Activated naive CD8-positive, alpha-beta T cell treated with anti-CD3 and anti-CD28 coated beads, Interleukin-2, amount 10 ng/mL, durations not matched to agents 7 days and 5 days (primary cell): ENCODE data around the gene KCNIP1. TPM values are rescaled to one million over a fixed set of nuclear protein-coding genes. Genes with fewer than 3 reads are reported as not detected.

Source experiments
- ATAC-seq: fragments of 150-1000 bp; cut with Tn5 transposase; one replicate; pipeline ENCODE4 v1.10.0; 2021; ENCODE audit warnings: low read depth, moderate library complexity
- POLR2A ChIA-PET: fragments of 350-600 bp; sonication (Branson Sonifier 250); formaldehyde crosslinking; loops from one replicate; lab custom pipeline; 2021; ENCODE audit warnings: antibody characterized with exemption; lab: Charles Lee
- DNase-seq: peaks from one replicate; pipeline ENCODE4 v3.0.0; 2021
- H3K27ac Mint-ChIP-seq: one replicate; pipeline ENCODE4 v1.8.0; 2022; ENCODE audit warnings: mild to moderate bottlenecking, mixed read lengths
- H3K27me3 Mint-ChIP-seq: one replicate; pipeline ENCODE4 v1.8.0; 2022; ENCODE audit warnings: mild to moderate bottlenecking, moderate library complexity, mixed read lengths
- H3K36me3 Mint-ChIP-seq: one replicate; pipeline ENCODE4 v1.8.0; 2021; ENCODE audit warnings: mild to moderate bottlenecking, mixed read lengths
- H3K4me1 Mint-ChIP-seq: one replicate; pipeline ENCODE4 v1.8.0; 2021; ENCODE audit warnings: mixed read lengths
- H3K4me3 Mint-ChIP-seq: one replicate; pipeline ENCODE4 v1.8.0; 2022; ENCODE audit warnings: mild to moderate bottlenecking, moderate library complexity, mixed read lengths
- H3K9me3 Mint-ChIP-seq: one replicate; pipeline ENCODE4 v1.8.0; 2021; ENCODE audit warnings: mixed read lengths
- total RNA-seq, 2 experiments: library from RNA; stranded (reverse); gene quantifications; one replicate each; pipeline ENCODE4 v1.2.3, GENCODE V29; 2021

KCNIP1 gene
- total RNA-seq, 2 experiments from 2014 or later: not detected

DNA sequence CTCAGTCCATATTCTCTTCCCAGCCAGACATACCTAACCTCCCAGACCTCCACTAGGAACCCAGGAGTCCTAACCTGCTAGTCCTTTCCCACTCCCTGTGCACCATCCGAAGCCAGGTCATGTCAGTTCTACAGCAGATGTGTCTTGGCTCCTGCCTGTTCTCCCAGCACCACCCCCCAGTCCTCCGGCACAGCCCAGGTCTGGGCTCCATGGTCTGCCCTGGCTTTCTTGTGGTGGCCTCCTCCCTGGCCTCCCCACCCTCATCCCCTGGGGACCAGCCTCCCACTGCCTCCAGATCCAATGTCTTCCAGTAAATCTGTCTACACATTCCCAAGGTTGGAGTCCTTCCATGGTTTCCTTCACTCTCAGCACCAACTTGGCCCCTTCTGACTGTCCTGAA is 20.0 kb downstream of the KCNIP1 start:
- ATAC-seq (no peak), DNase-seq (no peak)
- Mint-ChIP-seq H3K4me3 (no peak overlapping the region), H3K36me3 (no peaks in the 10 kb centered on the region), H3K27ac (no peak overlapping the region), H3K27me3 (peaks cover 9% of the 10 kb centered on the region), H3K4me1 (no peaks in the 10 kb centered on the region), H3K9me3 (no peaks in the 10 kb centered on the region)
- POLR2A ChIA-PET: no interaction called here

GRCh38 chr5:170524576-170524975 is 20.8 kb downstream of the KCNIP1 start:
- H3K9me3 Mint-ChIP-seq: no peaks in the 10 kb centered on the region
- H3K27ac Mint-ChIP-seq: no peak overlapping the region
- H3K27me3 Mint-ChIP-seq: peaks cover 4% of the 10 kb centered on the region
- H3K36me3 Mint-ChIP-seq: no peaks in the 10 kb centered on the region
- POLR2A ChIA-PET: no interaction called here
- no peaks in the 10 kb centered on the region for H3K4me1 Mint-ChIP-seq
- no peak overlapping the region for H3K4me3 Mint-ChIP-seq
- ATAC-seq: no peak
- no peak for DNase-seq

- DNase-seq: no peak
- H3K36me3 Mint-ChIP-seq: no peaks in the 10 kb centered on the region
- no peaks in the 10 kb centered on the region for H3K9me3 Mint-ChIP-seq
- no peak overlapping the region for H3K4me3 Mint-ChIP-seq
- peaks cover 3% of the 10 kb centered on the region for H3K27me3 Mint-ChIP-seq
- no peak overlapping the region for H3K27ac Mint-ChIP-seq
- H3K4me1 Mint-ChIP-seq: no peaks in the 10 kb centered on the region
- POLR2A ChIA-PET: no interaction called here
- ATAC-seq: no peak
Observed at GRCh38 chr5:170525470-170526211, 21.8 kb downstream of the KCNIP1 start.

DNA sequence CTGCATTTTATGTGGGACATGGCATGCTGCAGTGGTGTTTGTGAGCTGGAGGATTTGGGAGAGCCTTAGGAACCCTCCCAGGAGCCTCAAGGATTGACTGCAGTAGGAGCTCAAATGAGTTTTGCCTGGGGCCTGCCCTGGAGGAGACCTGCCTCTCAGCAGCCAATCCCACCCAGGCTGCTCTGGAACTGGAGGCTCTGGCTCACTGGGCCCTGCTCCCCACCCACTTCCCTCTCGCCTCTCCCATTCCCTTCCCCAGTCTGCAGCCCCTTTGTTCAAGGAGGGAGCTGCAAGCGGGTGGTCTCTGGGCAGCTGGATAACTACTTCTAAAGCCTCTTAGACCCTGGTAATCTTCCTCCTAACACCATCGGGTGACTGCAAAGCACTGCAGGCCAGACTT is 24.2 kb downstream of the KCNIP1 start:
- no peaks in the 10 kb centered on the region for H3K4me1 Mint-ChIP-seq
- H3K9me3 Mint-ChIP-seq: no peaks in the 10 kb centered on the region
- POLR2A ChIA-PET: no interaction called here

DNA sequence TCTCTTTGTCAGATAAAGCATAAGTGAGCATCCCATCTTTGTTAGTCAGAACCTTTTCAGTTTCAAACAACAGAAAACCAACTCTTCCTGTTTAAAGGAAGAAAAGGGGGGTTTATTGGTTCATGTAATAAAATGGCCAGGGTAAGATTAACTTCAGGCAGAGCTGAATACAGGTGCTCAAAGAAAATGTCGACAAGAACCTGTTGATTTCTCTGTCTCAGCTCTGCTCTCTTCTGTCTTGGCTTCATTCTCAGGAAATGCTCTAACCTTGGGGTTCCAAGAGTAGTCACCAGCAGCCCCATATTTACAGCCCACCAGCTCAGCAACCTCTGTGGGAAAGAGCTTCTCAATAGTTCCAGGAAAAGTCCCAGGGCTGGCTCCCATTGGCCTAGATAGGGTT is 25.2 kb downstream of the KCNIP1 start:
- Mint-ChIP-seq H3K36me3 (no peaks in the 10 kb centered on the region), H3K4me1 (no peaks in the 10 kb centered on the region), H3K9me3 (no peaks in the 10 kb centered on the region), H3K27me3 (peaks cover 18% of the 10 kb centered on the region), H3K4me3 (no peak overlapping the region), H3K27ac (no peak overlapping the region)
- no peak for DNase-seq
- POLR2A ChIA-PET: no interaction called here
- no peak for ATAC-seq

More for the DNA sequence above, 24.2 kb downstream of the KCNIP1 start:
- ATAC-seq (no peak), DNase-seq (no peak)
- Mint-ChIP-seq H3K27ac (no peak overlapping the region), H3K4me3 (no peak overlapping the region), H3K27me3 (peaks cover 17% of the 10 kb centered on the region), H3K36me3 (no peaks in the 10 kb centered on the region)

DNA sequence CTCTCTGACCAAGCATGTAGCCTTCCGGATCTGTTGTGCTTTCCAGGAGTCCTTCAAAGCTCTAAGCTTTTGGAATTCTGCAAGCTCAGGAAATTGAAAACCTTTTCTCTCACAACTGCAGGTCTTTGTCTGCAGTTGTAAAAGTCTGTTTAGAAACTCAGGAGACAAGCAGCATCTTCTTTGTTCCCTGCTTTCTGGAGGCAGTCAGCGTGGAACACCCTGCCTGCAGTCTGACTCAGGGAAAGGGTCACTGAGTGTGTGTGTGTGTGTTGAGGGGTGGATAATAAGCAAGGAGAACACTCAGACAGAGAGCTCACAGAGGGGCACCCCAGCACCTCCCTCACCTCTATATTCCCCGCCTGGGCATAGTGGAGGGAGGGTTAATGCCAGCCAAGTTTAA is 29.1 kb downstream of the KCNIP1 start:
- no peaks in the 10 kb centered on the region for H3K9me3 Mint-ChIP-seq
- H3K4me3 Mint-ChIP-seq: no peak overlapping the region
- no peak for DNase-seq

DNA sequence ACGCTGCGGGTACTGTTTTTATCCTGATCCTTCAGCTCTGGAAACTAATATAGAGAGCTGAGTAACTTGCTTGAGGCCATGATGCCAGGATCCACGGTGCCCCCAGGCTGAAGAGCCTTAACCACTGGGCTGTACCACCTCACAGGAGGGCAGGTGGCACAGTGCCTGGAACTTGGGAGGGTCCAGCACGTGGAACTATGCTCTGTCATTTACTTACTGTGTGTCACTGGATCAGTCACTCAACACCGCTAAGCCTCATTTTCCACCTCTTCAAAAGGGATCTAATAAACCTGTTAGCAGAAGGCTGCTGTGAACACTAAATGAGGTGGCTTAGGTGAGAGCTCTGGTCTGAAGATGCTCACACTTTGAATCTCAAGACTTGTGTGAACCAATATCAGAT is 29.6 kb downstream of the KCNIP1 start:
- no peak for ATAC-seq
- H3K9me3 Mint-ChIP-seq: no peaks in the 10 kb centered on the region
- no peak overlapping the region for H3K4me3 Mint-ChIP-seq
- POLR2A ChIA-PET: no interaction called here
- DNase-seq: no peak
- peaks cover 22% of the 10 kb centered on the region for H3K27me3 Mint-ChIP-seq
- H3K36me3 Mint-ChIP-seq: no peaks in the 10 kb centered on the region
- no peak overlapping the region for H3K27ac Mint-ChIP-seq
- H3K4me1 Mint-ChIP-seq: peaks cover 2% of the 10 kb centered on the region

More for the DNA sequence above, 29.1 kb downstream of the KCNIP1 start:
- POLR2A ChIA-PET: no interaction called here
- Mint-ChIP-seq H3K27me3 (peaks cover 24% of the 10 kb centered on the region), H3K36me3 (no peaks in the 10 kb centered on the region), H3K4me1 (peaks cover 2% of the 10 kb centered on the region), H3K27ac (no peak overlapping the region)
- no peak for ATAC-seq

DNA sequence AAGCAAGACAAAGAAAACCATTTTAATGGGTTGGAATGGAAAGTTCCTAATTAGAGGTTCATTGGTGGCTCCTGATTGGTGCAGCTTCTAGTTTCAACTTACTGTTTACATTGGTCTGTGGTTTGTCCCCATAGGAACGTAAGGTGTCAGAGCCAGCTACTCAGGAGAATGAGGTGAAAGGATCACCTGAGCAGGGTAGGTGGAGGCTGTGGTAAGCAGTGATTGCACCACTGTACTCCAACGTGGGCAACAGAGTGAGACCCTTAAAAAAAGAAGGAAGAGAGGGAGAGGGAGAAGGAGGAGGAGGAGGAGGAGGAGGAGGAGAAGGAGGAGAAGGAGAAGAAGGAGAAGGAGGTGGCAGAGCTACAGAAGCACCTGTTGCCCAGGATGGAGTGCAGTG is 30.4 kb downstream of the KCNIP1 start:
- Mint-ChIP-seq H3K36me3 (no peaks in the 10 kb centered on the region), H3K4me1 (peaks cover 2% of the 10 kb centered on the region), H3K27ac (no peak overlapping the region), H3K27me3 (peaks cover 25% of the 10 kb centered on the region), H3K9me3 (no peaks in the 10 kb centered on the region), H3K4me3 (no peak overlapping the region)
- ATAC-seq (no peak), DNase-seq (no peak)
- POLR2A ChIA-PET: no interaction called here

DNA sequence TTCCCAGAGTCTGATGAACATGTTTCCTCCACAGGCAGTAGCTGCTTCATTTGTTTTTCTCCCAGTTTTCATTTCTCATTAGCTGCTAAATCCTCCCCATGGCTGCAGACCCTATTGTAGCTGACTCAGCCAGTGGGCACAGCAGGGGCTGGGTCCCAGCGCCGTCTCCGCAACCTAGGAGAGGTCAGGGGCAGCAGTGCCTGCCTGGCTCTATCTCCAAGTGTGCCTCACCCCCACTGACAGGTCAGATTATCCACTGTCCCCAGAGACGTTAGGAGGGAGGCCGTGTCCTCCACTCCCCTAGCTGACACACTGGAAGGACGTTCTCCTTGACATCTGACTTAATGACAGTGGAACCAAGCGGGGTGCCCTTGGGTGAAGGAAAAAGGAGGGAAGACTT is 31.1 kb downstream of the KCNIP1 start:
- Mint-ChIP-seq H3K27ac (no peak overlapping the region), H3K27me3 (peaks cover 27% of the 10 kb centered on the region), H3K4me3 (no peak overlapping the region), H3K36me3 (no peaks in the 10 kb centered on the region), H3K4me1 (peaks cover 2% of the 10 kb centered on the region), H3K9me3 (no peaks in the 10 kb centered on the region)
- ATAC-seq (no peak), DNase-seq (no peak)
- POLR2A ChIA-PET: no interaction called here

DNA sequence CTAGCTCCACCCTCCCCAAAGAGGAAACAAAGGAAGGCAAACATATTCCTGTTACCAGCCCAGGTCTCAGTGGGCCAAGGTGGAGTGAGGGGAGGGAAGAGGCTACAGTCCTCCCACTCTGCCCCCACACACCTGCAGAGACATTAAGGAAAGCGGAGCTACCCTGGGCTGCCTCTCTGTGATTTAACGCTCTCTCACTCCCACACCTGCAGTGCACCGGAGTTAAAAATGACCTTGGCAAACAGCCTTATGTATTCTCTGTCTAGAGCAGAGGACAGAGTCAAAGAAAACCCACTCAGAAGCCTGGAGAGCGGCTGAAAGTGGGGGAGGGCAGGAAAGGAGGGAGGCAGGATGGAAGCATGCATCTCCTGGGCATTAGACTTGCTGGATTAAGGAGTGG is 32.7 kb downstream of the KCNIP1 start:
- Mint-ChIP-seq H3K4me3 (no peak overlapping the region), H3K36me3 (no peaks in the 10 kb centered on the region), H3K4me1 (peaks cover 2% of the 10 kb centered on the region), H3K27me3 (peaks cover 21% of the 10 kb centered on the region), H3K9me3 (no peaks in the 10 kb centered on the region), H3K27ac (no peak overlapping the region)
- no peak for DNase-seq
- no peak for ATAC-seq
- POLR2A ChIA-PET: no interaction called here

DNA sequence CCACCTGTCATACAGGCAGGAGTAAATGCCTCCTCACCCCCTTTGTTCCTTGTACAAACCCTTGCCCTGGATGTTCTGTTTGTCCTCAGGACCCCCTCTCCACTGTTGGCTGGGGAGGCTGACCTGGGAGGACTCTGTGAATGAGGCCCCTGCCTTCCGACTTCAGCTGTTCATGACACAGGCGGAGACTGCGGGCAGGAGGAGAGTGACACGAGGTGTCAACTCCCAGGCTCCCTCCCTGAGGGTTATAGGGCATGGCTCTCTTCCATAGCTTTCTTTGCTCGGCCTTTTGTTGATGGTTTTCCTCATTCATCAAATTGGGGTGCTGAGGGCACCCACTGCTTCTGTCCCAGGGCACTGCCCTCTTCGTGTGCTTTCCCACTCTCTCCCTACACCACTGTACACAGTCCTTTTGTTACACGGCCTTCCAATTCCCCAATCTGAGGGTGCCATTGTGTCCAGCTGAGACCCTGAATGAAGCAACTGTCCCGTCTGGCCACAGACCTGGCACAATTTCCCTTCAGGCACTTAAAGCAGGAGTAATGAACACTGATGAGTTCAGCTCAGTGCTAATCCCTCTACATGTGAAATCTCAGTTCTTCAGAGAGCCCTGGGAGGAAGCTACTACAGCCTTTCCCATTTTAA is 33.8 kb downstream of the KCNIP1 start:
- H3K4me1 Mint-ChIP-seq: peaks cover 2% of the 10 kb centered on the region
- H3K27me3 Mint-ChIP-seq: peaks cover 16% of the 10 kb centered on the region
- no peak for DNase-seq
- H3K4me3 Mint-ChIP-seq: no peak overlapping the region
- no peak overlapping the region for H3K27ac Mint-ChIP-seq
- no peak for ATAC-seq
- H3K9me3 Mint-ChIP-seq: no peaks in the 10 kb centered on the region
- no peaks in the 10 kb centered on the region for H3K36me3 Mint-ChIP-seq
- POLR2A ChIA-PET: no interaction called here

GRCh38 chr5:170538096-170538465 is 34.3 kb downstream of the KCNIP1 start:
- POLR2A ChIA-PET: no interaction called here
- Mint-ChIP-seq H3K4me1 (peaks cover 2% of the 10 kb centered on the region), H3K4me3 (no peak overlapping the region), H3K36me3 (no peaks in the 10 kb centered on the region), H3K9me3 (no peaks in the 10 kb centered on the region), H3K27ac (no peak overlapping the region), H3K27me3 (peaks cover 11% of the 10 kb centered on the region)
- DNase-seq: no peak
- ATAC-seq: no peak

- Mint-ChIP-seq H3K27me3 (peaks cover 14% of the 10 kb centered on the region), H3K27ac (no peak overlapping the region), H3K36me3 (no peaks in the 10 kb centered on the region), H3K4me3 (no peak overlapping the region), H3K4me1 (peaks cover 2% of the 10 kb centered on the region), H3K9me3 (no peaks in the 10 kb centered on the region)
- ATAC-seq (no peak), DNase-seq (no peak)
- POLR2A ChIA-PET: no interaction called here
Observed at GRCh38 chr5:170538696-170539586, 35.1 kb downstream of the KCNIP1 start.
